GM15510 (cell line): ENCODE results near the gene RPS6KA2.

Source experiments
- POLR2A ChIP-seq: IDR thresholded peaks from 3 replicates; pipeline ENCODE4 v1.6.1; 2011; ENCODE audit warnings: borderline replicate concordance; ENCODE audit not compliant: insufficient read length; ENCODE audit errors: extremely low read depth

Gene RPS6KA2

GRCh38 chr6:166596776-166597507 is 30.1 kb downstream of the RPS6KA2 start:
- TF ChIP-seq POLR2A, result no peak

DNA sequence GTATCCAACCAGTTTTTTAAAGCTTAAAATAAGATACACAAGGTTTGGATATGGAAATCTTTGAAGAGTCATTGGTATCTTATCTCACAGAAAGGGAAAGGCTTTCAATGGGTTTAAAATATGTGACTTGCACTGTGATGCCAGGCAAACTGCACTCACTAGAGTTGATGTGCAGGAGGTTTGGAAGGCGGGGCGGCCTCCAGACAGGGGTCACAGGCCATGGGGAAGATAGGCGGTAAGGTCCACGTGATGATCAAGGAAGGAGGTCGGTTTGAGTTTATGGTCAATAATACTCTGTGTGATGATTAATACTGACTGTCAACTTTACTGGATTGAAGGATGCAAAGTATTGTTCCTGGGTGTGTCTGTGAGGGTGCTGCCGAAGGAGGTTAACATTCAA is 31.1 kb downstream of the RPS6KA2 start:
- TF ChIP-seq POLR2A, result no peak

GRCh38 chr6:166595061-166595780 is 31.8 kb downstream of the RPS6KA2 start:
- no peak for TF ChIP-seq POLR2A

DNA sequence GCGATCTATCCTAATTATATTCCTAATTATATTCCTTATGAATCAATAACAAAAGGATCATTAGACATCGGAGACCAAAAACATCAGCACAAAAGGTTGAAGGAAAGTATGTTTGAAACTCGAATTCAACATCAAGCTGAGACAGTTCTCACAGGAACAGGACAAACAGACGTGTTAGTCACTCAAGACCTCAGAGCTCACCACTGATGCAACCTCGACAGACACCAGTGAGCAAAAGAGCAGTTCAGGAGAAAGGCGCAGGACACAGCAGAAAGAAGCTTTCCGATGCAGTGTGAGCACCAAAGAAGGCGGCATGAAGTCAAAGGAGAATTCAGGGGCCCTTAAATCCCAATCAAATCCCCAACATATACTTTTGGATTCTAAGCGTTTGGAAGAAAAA is 34.2 kb downstream of the RPS6KA2 start:
- no peak for TF ChIP-seq POLR2A

DNA sequence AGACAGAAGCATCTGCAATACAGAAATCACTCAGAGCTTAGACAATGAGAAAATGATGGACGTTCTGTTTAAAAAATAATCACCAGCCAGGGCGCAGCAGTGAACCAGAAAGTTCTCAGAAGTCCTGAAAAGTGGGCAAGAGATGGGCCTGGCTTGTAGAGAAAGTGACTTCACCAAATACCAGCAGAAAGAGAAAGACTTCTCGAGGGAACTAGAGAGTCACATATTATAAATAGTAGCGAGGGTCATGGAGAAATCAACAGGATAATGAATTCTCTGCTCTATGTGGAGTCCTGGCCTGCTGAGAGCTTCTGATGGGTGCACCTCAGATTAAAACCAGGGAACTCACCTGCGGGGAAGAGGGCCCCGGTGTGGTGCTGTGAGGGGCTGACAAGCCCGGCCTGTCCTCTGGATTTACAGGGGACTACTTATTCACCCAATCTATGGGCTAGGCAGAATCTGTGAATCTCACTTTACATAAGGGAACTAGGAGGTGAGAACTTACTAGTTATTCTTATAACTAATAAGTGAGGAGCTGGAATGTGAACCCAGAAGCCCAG is 35.0 kb downstream of the RPS6KA2 start:
- no peak for TF ChIP-seq POLR2A

- no peak for TF ChIP-seq POLR2A
Observed at GRCh38 chr6:166591026-166591425, 36.0 kb downstream of the RPS6KA2 start.

- no peak for TF ChIP-seq POLR2A
Observed at GRCh38 chr6:166589786-166590574, 37.1 kb downstream of the RPS6KA2 start.

- no peak for TF ChIP-seq POLR2A
Observed at GRCh38 chr6:166589337-166589731, 37.7 kb downstream of the RPS6KA2 start.

DNA sequence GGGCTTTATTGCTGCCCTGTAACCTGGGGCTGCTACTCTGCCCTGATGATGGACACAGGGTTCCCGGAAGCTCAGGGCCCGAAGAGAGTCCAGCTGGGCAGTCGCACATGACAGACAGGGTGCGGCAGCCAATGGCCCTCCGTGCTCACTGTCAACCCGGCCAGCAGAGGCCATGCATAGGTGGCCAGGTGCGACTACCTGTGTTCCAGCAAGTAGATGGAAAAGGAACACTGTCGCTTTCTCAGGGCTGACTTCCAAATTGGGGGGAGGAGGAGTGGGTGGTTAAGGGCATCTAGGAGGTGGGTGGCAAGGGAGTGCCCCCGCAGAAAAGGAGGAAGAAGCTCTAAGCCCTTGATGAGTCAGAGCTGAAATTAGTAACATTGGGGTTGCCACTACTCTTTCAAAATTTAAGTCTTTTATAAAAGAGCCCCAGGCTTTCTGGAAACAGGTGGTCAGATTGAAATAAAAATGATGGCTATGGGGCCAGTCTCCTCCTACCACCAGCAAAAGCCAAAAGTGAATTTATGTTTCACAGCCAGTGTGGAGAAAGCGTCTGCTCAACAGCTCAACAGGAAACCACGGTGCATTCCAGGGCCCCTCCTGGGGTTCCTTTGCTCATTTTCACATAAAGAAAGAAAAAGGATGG is 38.2 kb downstream of the RPS6KA2 start:
- TF ChIP-seq POLR2A, result no peak

GRCh38 chr6:166587631-166588413 is 39.2 kb downstream of the RPS6KA2 start:
- no peak for TF ChIP-seq POLR2A

DNA sequence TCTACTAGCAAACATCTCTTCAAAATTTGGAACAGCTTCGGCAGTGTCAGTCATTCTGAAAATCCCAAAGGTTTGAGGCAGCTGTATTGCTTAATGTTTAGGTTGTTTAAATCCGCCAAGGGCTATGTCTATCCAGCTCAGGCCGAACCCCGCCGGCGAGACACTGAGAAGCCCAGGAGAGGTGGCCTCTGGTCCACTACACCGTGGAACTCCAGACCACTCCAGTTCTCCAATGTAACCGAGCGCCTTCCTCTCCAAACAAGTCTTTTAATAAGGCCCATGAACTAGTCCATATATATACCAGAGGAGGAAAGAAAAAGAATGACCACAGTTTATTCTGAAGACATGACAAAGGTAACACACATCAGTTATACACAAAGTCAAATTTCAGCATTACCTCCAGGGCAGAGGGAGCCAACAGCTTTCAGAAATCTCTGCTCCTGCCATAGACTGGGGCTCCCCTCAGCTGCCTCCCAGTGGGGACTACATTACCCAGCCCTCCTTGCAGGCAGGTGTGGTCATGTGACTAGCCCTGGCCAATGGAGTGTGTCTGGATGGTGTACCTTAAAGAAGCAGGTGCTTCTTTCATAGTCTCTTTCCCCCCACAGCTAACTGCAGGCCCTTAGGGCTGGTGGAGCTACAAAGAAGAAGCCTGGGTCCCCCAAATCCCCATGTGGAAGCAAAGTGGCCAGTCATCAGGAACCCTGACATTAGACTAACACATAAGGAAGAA is 40.5 kb downstream of the RPS6KA2 start, which contains the start of gene RAMACL:
Gene RAMACL (minus strand): TSS at position 255 of the 733 bp plus-strand sequence. CDS start 201 bp downstream, at position 54.
- TF ChIP-seq POLR2A, result no peak

DNA sequence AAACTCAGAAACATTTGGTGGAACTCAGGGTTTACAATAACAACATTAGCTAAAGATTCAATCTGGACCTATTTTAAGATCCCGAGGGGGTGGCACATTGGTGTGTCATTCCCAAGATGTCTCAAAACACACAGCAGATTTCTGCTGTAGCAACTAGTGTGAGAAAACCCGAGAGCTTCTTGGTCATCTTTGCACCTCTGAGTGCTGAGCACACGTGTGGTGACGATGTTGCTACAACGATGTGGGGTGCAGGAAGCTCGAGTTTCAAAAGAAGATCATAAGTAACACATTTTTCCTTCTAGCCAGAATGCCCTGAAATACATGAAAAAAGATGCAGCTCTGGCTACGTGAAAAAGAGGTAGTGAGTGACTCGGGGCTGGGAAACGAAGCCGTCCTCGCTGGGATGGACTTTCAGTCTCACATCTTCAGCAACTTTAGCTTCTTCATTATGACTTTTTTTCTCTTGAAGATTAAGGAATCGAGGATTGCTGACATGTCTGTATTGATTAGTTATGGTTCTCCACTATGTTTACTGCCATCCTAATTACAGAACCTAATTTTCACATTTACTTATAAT is 42.1 kb downstream of the RPS6KA2 start:
- TF ChIP-seq POLR2A, result no peak

GRCh38 chr6:166584155-166584554 is 42.9 kb downstream of the RPS6KA2 start:
- no peak for TF ChIP-seq POLR2A
